Thyroid gland (tissue), 4 donors: ENCODE results near the gene RFX2.

Experiments used
- CTCF ChIP-seq, 6 experiments: fragments of 200-600 bp in 3 of 6; fragments of 450-650 bp in 3 of 6; sonication (generic) in 3 of 6; IDR thresholded peaks; one replicate each; pipeline ENCODE4 v1.5.1; 2016 to 2019; ENCODE audit warnings: antibody characterized with exemption in 6 of 6, mild to moderate bottlenecking in 2 of 6, inconsistent platforms in 1 of 6, moderate library complexity in 1 of 6
- POLR2A ChIP-seq, 2 donors: fragments of 450-650 bp; IDR thresholded peaks; one replicate each; pipeline ENCODE4 v1.6.1; 2017; ENCODE audit warnings: antibody characterized with exemption in 2 of 2, mild to moderate bottlenecking in 2 of 2, moderate library complexity in 1 of 2

DNA sequence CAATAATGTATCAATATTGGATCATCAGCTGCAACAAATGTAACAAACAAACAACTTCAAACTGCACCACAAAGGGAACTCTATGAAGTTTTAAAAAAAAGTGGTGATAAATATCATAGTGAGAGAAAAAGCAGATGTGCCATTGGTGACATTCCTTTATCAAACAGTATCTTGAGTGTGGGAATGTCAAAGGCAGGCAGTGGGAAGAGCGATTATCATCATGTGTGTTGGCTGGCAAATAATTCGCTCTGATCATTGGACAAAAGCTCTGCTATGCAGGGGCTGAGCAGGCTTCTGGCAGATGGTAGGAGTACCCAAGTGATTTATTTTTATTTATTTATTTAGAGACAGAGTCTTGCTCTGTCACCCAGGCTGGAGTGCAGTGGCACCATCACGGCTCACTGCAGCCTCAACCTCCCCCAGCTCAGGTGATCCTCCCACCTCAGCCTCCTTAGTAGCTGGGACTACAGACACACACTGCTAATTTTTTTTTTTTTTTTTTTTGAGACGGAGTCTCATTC, 76.5 kb downstream of the RFX2 start:
- TF ChIP-seq POLR2A (IDR thresholded peaks at IDR 0.05) = no peak
- no peak for TF ChIP-seq CTCF (IDR thresholded peaks at IDR 0.05)
